Measurements from ENCODE around the gene ANLN. TPM values are rescaled to one million over a fixed set of nuclear protein-coding genes. Genes with fewer than 3 reads are reported as not detected.
A peak's percentile ranks its signal among the peaks of the same experiment; 100 is the strongest.

Gene ANLN
- total and polyA plus RNA-seq, 9 of the 15 experiments (the other 6 are each of a cell fraction or from before 2014, with no cell fraction given), result 18.1 to 66.2 (median 38.7) TPM

GRCh38 chr7:36422072-36422471 lies 32.4 kb downstream of the ANLN start:
- H2AFZ ChIP-seq (ENCODE audit: low read depth, low read length), result no peak overlapping the region
- in situ Hi-C loops (cut with MboI), result no loop called here
- no peaks in the 10 kb centered on the region for H3K4me1 ChIP-seq (replicated peaks in 1 of 2; ENCODE audit: control insufficient read depth in 2 of 2, insufficient read depth in 2 of 2, low read length in 2 of 2)
- no peak overlapping the region for H3K9ac ChIP-seq (ENCODE audit: insufficient read depth in 1 of 2, low read depth in 2 of 2, low read length in 2 of 2)
- no peaks in the 10 kb centered on the region for H3K9me1 ChIP-seq (ENCODE audit: control insufficient read depth, insufficient read depth, low read length)
- H4K20me1 ChIP-seq (replicated peaks; ENCODE audit: control insufficient read depth, insufficient read depth, low read length), result no peaks in the 10 kb centered on the region
- FAIRE-seq, result no peak
- no peak for ATAC-seq
- no peak for DNase-seq (ENCODE audit: extremely low read depth in 1 of 4, low spot score in 3 of 4)
- H3K36me3 ChIP-seq (ENCODE audit: control insufficient read depth, insufficient read depth, low read length), result peaks cover 94% of the 10 kb centered on the region
- H3K27me3 ChIP-seq (ENCODE audit: control insufficient read depth in 2 of 2, insufficient read depth in 2 of 2, low read length in 2 of 2), result no peaks in the 10 kb centered on the region
- peak; percentile 83 for TF ChIP-seq ZNF24 (IDR thresholded peaks at IDR 0.05)
- TF ChIP-seq NFXL1 (CRISPR knock-in tag; IDR thresholded peaks at IDR 0.05), result no peak
- TF ChIP-seq OTX1 (CRISPR knock-in tag; IDR thresholded peaks at IDR 0.05), result no peak
- no peak for TF ChIP-seq ASH1L (IDR thresholded peaks at IDR 0.05; ENCODE audit: borderline replicate concordance, low read depth, partially characterized antibody)
- no peak overlapping the region for H3K4me3 ChIP-seq
- intact Hi-C loops (cut with micrococcal nuclease), result no loop called here
- H3K4me2 ChIP-seq (ENCODE audit: insufficient read depth, low read length), result no peak overlapping the region
- ChIA-PET CTCF (ENCODE audit: low intra/inter-chr PET ratio) (no interaction called here), POLR2A (no interaction called here)
- no peaks in the 10 kb centered on the region for H3K79me2 ChIP-seq (ENCODE audit: control insufficient read depth, insufficient read depth, low read length)
- 94% methylated on average over 3 of the region's 3 CpGs for WGBS (ENCODE audit: insufficient coverage, low coverage, missing lambda C conversion rate)
- H3K9me3 ChIP-seq (replicated peaks; ENCODE audit: control insufficient read depth, insufficient read depth, low read depth, low read length), result no peaks in the 10 kb centered on the region
- no peak overlapping the region for H3K27ac ChIP-seq (ENCODE audit: extremely low read depth, low read depth, low read length)
- BruUV-seq (replicated peaks), result no TSS peak

GRCh38 chr7:36423633-36424032 lies 34.0 kb downstream of the ANLN start:
- WGBS (ENCODE audit: insufficient coverage, low coverage, missing lambda C conversion rate), result 94% methylated on average over 2 of the region's 2 CpGs
- H3K4me3 ChIP-seq, result no peak overlapping the region
- CTCF ChIA-PET (ENCODE audit: low intra/inter-chr PET ratio), result no interaction called here
- no peaks in the 10 kb centered on the region for H4K20me1 ChIP-seq (replicated peaks; ENCODE audit: control insufficient read depth, insufficient read depth, low read length)
- no peak overlapping the region for H3K4me2 ChIP-seq (ENCODE audit: insufficient read depth, low read length)
- no peak for ATAC-seq
- no peak overlapping the region for H3K27ac ChIP-seq (ENCODE audit: extremely low read depth, low read depth, low read length)
- POLR2A ChIA-PET, result interaction anchor here (1.1 kb wide), 1 partner anchor 23 kb away, joined by 5 read pairs; no protein-coding TSS in a partner anchor
- H3K9me3 ChIP-seq (replicated peaks; ENCODE audit: control insufficient read depth, insufficient read depth, low read depth, low read length), result no peaks in the 10 kb centered on the region
- intact Hi-C loops (cut with micrococcal nuclease), result no loop called here
- in situ Hi-C loops (cut with MboI), result no loop called here
- no peaks in the 10 kb centered on the region for H3K9me1 ChIP-seq (ENCODE audit: control insufficient read depth, insufficient read depth, low read length)
- H3K27me3 ChIP-seq (ENCODE audit: control insufficient read depth in 2 of 2, insufficient read depth in 2 of 2, low read length in 2 of 2), result no peaks in the 10 kb centered on the region
- no peaks in the 10 kb centered on the region for H3K79me2 ChIP-seq (ENCODE audit: control insufficient read depth, insufficient read depth, low read length)
- H2AFZ ChIP-seq (ENCODE audit: low read depth, low read length), result no peak overlapping the region
- BruUV-seq (replicated peaks), result no TSS peak
- FAIRE-seq, result no peak
- peaks cover 96% of the 10 kb centered on the region for H3K36me3 ChIP-seq (ENCODE audit: control insufficient read depth, insufficient read depth, low read length)
- H3K9ac ChIP-seq (ENCODE audit: insufficient read depth in 1 of 2, low read depth in 2 of 2, low read length in 2 of 2), result no peak overlapping the region
- no peaks in the 10 kb centered on the region for H3K4me1 ChIP-seq (replicated peaks in 1 of 2; ENCODE audit: control insufficient read depth in 2 of 2, insufficient read depth in 2 of 2, low read length in 2 of 2)
- DNase-seq (ENCODE audit: extremely low read depth in 1 of 4, low spot score in 3 of 4), result no peak
- no peak for TF ChIP-seq MTA1 (IDR thresholded peaks at IDR 0.05; ENCODE audit: borderline replicate concordance)
- TF ChIP-seq ZBTB12 (CRISPR knock-in tag; IDR thresholded peaks at IDR 0.05), result no peak
- TF ChIP-seq MAX (CRISPR knock-in tag; IDR thresholded peaks at IDR 0.05), result no peak
- TF ChIP-seq TAF1 (IDR thresholded peaks at IDR 0.05; ENCODE audit: control insufficient read depth, extremely low read depth, insufficient read depth, low read length, severe bottlenecking), result no peak
- TF ChIP-seq CHAMP1 (IDR thresholded peaks at IDR 0.05), result no peak
- no peak for TF ChIP-seq ZNF778 (CRISPR knock-in tag; IDR thresholded peaks at IDR 0.05)
- no peak for TF ChIP-seq E2F6 (IDR thresholded peaks at IDR 0.05; ENCODE audit: borderline replicate concordance in 1 of 2, extremely low read depth in 1 of 2, insufficient read depth in 1 of 2, insufficient read length in 1 of 2, low read depth in 1 of 2, low read length in 1 of 2, poor library complexity in 1 of 2, severe bottlenecking in 1 of 2)
